Sigmoid colon (tissue), 7 donors: Measurements from ENCODE around the gene PROX2. TPM values are rescaled to one million over a fixed set of nuclear protein-coding genes. Genes with fewer than 3 reads are reported as not detected.

Source experiments
- DNase-seq: peaks from one replicate; pipeline ENCODE4 v3.0.0-alpha.2; 2019
- H3K27ac ChIP-seq, 4 donors: fragments of 200-600 bp; sonication (generic); one replicate each; pipeline ENCODE4 v1.5.1; 2016 to 2019; ENCODE audit warnings: mild to moderate bottlenecking in 1 of 4
- H3K27me3 ChIP-seq, 3 donors: fragments of 200-600 bp; sonication (generic); one replicate each; pipeline ENCODE4 v1.5.1; 2019; ENCODE audit warnings: mild to moderate bottlenecking in 1 of 3
- H3K36me3 ChIP-seq, 4 donors: fragments of 200-600 bp; sonication (generic); one replicate each; pipeline ENCODE4 v1.5.1; 2016 to 2019
- H3K4me1 ChIP-seq, 4 donors: fragments of 200-600 bp; sonication (generic); one replicate each; pipeline ENCODE4 v1.5.1; 2017 to 2019
- H3K4me3 ChIP-seq, 4 donors: fragments of 200-600 bp; sonication (generic); one replicate each; pipeline ENCODE4 v1.5.1; 2017 to 2019; ENCODE audit warnings: mild to moderate bottlenecking in 2 of 4, moderate library complexity in 1 of 4
- H3K9me3 ChIP-seq, 4 donors: fragments of 200-600 bp in 3 of 4; sonication (generic) in 3 of 4; one replicate each; pipeline versions ENCODE4 v1.5.1 to v1.6.1; 2013 to 2019
- CTCF ChIP-seq, 4 experiments: fragments of 450-650 bp in 3 of 4; fragments of 200-600 bp in 1 of 4; IDR thresholded peaks; one replicate each; pipeline ENCODE4 v1.5.1; 2016 to 2019; ENCODE audit warnings: antibody characterized with exemption in 4 of 4, mild to moderate bottlenecking in 3 of 4, moderate library complexity in 2 of 4
- EP300 ChIP-seq, 4 donors: sonication (generic); formaldehyde crosslinking; IDR thresholded peaks; one replicate each; pipeline ENCODE4 v1.6.1; 2017; ENCODE audit warnings: antibody characterized with exemption in 4 of 4
- POLR2A ChIP-seq, 2 donors: fragments of 450-650 bp; IDR thresholded peaks; one replicate each; pipeline ENCODE4 v1.6.1; 2016; ENCODE audit warnings: antibody characterized with exemption in 2 of 2, mild to moderate bottlenecking in 2 of 2, moderate library complexity in 2 of 2
- POLR2AphosphoS5 ChIP-seq, 4 donors: sonication (generic); formaldehyde crosslinking; IDR thresholded peaks; one replicate each; pipeline ENCODE4 v1.6.1; 2017; ENCODE audit warnings: antibody characterized with exemption in 4 of 4
- WGBS, 2 donors: extraction: QIAGEN DNeasy Blood & Tissue Kit; methylation state at CpG; one replicate each; pipeline ENCODE4 v1.1.7; 2013; 5-methylcytosine and 5-hydroxymethylcytosine counted together
- intact Hi-C: fragments of 100-400 bp; cut with DNase I; formaldehyde crosslinking; loops from one replicate; pipeline ENCODE4 v1.15.1; 2023
- polyA plus RNA-seq, 3 donors: library from polyadenylated mRNA; stranded (reverse); fragments of 200-250 nt; gene quantifications; one replicate each; pipeline ENCODE4 v1.2.3, GENCODE V29; 2013
- total RNA-seq, 4 donors: library from RNA; depleted of rRNA; stranded (reverse); fragments of >200 nt; gene quantifications; one replicate each; pipeline ENCODE4 v1.1.0, GENCODE V29; 2016
- donor health status: healthy with polysubstance abuse.
- donor health status: Bipolar disorder and iron deficiency.
- donor health status: healthy.

Gene PROX2
- total and polyA plus RNA-seq, 7 donors = 0.01 to 0.16 TPM; not detected in 5

GRCh38 chr14:74841230-74842207 lies 34.4 kb downstream of the PROX2 start:
- Histone ChIP-seq H3K27ac (no peak overlapping the region), H3K9me3 (no peaks in the 10 kb centered on the region), H3K27me3 (no peaks in the 10 kb centered on the region), H3K4me1 (no peaks in the 10 kb centered on the region), H3K36me3 (peaks cover 0 to 10% (median 2%) of the 10 kb centered on the region in 4 donors), H3K4me3 (no peak overlapping the region)
- WGBS, 2 donors = 64 to 83% methylated on average over 4 of the region's 4 CpGs
- TF ChIP-seq POLR2AphosphoS5 (IDR thresholded peaks at IDR 0.05) = no peak
- no peak for TF ChIP-seq CTCF (IDR thresholded peaks at IDR 0.05)
- DNase-seq = no peak
- intact Hi-C loops = no loop called here

DNA sequence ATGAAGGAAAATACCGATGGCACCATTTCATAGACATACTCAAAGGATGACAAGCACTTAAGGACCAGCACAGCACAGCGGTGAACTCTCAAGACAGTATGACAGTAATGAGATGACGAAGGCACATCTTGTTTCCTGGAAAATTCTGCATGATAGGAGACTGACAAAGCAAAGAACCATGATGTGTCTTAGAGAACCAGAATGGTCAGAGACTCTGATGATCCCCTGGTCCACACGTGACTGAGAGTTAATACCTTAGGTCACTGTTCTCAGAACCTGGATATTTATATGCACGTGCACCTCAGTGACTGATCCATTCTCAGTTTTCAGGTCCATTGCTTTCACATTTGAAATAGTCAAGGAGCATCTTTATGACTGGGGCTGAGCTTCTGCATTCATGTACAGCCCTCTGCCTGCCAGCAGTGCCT lies 35.3 kb downstream of the PROX2 start:
- Histone ChIP-seq H3K9me3 (no peaks in the 10 kb centered on the region), H3K27me3 (no peaks in the 10 kb centered on the region), H3K36me3 (peaks cover 0 to 16% (median 4%) of the 10 kb centered on the region in 4 donors), H3K4me1 (no peaks in the 10 kb centered on the region), H3K4me3 (no peak overlapping the region), H3K27ac (no peak overlapping the region)
- 85 to 90% methylated on average over 5 of the region's 5 CpGs for WGBS, 2 donors
- DNase-seq = no peak
- intact Hi-C loops = no loop called here
- no peak for TF ChIP-seq POLR2AphosphoS5 (IDR thresholded peaks at IDR 0.05)
- TF ChIP-seq CTCF (IDR thresholded peaks at IDR 0.05) = no peak
- no peak for TF ChIP-seq POLR2A (IDR thresholded peaks at IDR 0.05)
- TF ChIP-seq EP300 (IDR thresholded peaks at IDR 0.05) = no peak

GRCh38 chr14:74838166-74838565 lies 37.8 kb downstream of the PROX2 start:
- peak overlapping the region in 3 of 4 donors; percentile 23 to 45 (median 25) for H3K27ac ChIP-seq
- intact Hi-C loops = no loop called here

DNA sequence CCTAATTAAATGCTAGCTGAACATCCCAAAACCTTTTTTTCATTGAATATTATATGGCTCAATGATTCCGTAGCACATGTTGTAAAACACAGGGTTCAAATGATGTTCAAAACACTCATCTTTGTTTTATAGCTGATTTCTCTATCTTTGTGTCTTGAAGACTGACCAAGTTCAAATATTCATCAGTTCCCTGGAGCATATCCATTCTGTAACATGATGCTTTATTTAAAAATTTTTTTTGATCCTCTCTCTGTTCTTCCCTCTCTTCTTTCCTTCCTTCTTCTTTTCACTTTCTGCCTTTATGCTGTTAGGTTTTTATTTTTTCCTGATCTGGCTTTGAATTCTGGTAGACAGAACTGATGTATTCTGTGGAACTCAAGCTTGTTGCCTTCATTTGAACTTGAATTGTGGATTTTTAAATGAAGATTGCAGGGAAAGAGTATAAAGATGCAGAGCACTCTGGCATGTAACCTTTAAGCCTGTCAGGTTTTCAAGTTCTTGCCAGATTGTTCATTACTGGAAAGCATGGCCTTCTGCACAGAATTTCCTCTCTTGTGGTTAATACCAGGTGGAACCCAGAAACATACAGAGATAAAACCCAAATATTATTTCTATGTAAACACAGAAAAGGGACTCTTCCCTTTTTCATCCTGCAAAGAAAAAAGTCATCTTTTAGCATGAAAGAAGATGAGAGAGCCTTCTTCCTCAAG lies 39.5 kb downstream of the PROX2 start:
- 82 to 83% methylated on average over 1 of the region's 1 CpG for WGBS, 2 donors

More at GRCh38 chr14:74838166-74838565, 37.8 kb downstream of the PROX2 start:
- no peaks in the 10 kb centered on the region for H3K4me1 ChIP-seq
- peak overlapping the region in 1 of 4 donors; percentile 8 for H3K4me3 ChIP-seq
- no peak for DNase-seq
- H3K36me3 ChIP-seq = peaks cover 0 to 27% (median 7%) of the 10 kb centered on the region in 4 donors
- TF ChIP-seq POLR2A (IDR thresholded peaks at IDR 0.05) (no peak), CTCF (IDR thresholded peaks at IDR 0.05) (no peak)
- H3K9me3 ChIP-seq = no peaks in the 10 kb centered on the region
- no peaks in the 10 kb centered on the region for H3K27me3 ChIP-seq
- WGBS, 2 donors = 25 to 70% methylated on average over 2 of the region's 2 CpGs

More for the DNA sequence above, 39.5 kb downstream of the PROX2 start:
- Histone ChIP-seq H3K4me3 (no peak overlapping the region), H3K36me3 (peaks cover 0 to 39% (median 7%) of the 10 kb centered on the region in 4 donors), H3K4me1 (no peaks in the 10 kb centered on the region), H3K9me3 (no peaks in the 10 kb centered on the region), H3K27me3 (no peaks in the 10 kb centered on the region), H3K27ac (no peak overlapping the region)
- no peak for TF ChIP-seq CTCF (IDR thresholded peaks at IDR 0.05)
- TF ChIP-seq POLR2AphosphoS5 (IDR thresholded peaks at IDR 0.05) = no peak
- TF ChIP-seq EP300 (IDR thresholded peaks at IDR 0.05) = no peak
- no peak for TF ChIP-seq POLR2A (IDR thresholded peaks at IDR 0.05)
- intact Hi-C loops = no loop called here
- DNase-seq = no peak
